HG02885 (cell line): Measurements from ENCODE around the gene EEFSEC.

ENCODE experiments used
- ATAC-seq: cut with Tn5 transposase; IDR thresholded peaks from one replicate; pipeline ENCODE4 v1.9.1; 2021; ENCODE audit warnings: mild to moderate bottlenecking; ENCODE audit not compliant: unreplicated experiment, poor library complexity

Gene EEFSEC

GRCh38 chr3:128418900-128419299 lies 265.6 kb downstream of the EEFSEC start:
- ATAC-seq, result no peak

GRCh38 chr3:128419311-128419710 lies 266.0 kb downstream of the EEFSEC start:
- no peak for ATAC-seq

- no peak for ATAC-seq
These were observed 267.0 kb downstream of the EEFSEC start for GRCh38 chr3:128420289-128420688.

GRCh38 chr3:128420720-128421438 lies 267.6 kb downstream of the EEFSEC start:
- no peak for ATAC-seq

GRCh38 chr3:128421439-128421836 lies 268.2 kb downstream of the EEFSEC start:
- no peak for ATAC-seq

GRCh38 chr3:128421966-128422365 lies 268.7 kb downstream of the EEFSEC start:
- ATAC-seq, result no peak

- ATAC-seq, result no peak
These were observed 269.7 kb downstream of the EEFSEC start for GRCh38 chr3:128422762-128423524.

GRCh38 chr3:128423525-128424147 lies 270.4 kb downstream of the EEFSEC start:
- no peak for ATAC-seq

GRCh38 chr3:128424508-128425069 lies 271.3 kb downstream of the EEFSEC start:
- no peak for ATAC-seq

- ATAC-seq, result no peak
These were observed 272.0 kb downstream of the EEFSEC start for GRCh38 chr3:128425142-128425845.

- no peak for ATAC-seq
These were observed 272.5 kb downstream of the EEFSEC start for GRCh38 chr3:128425846-128426127.

- ATAC-seq, result peak; percentile 83
These were observed 273.0 kb downstream of the EEFSEC start for GRCh38 chr3:128426128-128426921.

GRCh38 chr3:128427175-128427857 lies 274.0 kb downstream of the EEFSEC start:
- no peak for ATAC-seq

GRCh38 chr3:128427872-128428822 lies 274.9 kb downstream of the EEFSEC start:
- ATAC-seq, result no peak

GRCh38 chr3:128429275-128429674 lies 276.0 kb downstream of the EEFSEC start:
- ATAC-seq, result no peak

- no peak for ATAC-seq
These were observed 276.5 kb downstream of the EEFSEC start for GRCh38 chr3:128429751-128430150.

- no peak for ATAC-seq
These were observed 277.0 kb downstream of the EEFSEC start for GRCh38 chr3:128430301-128430700.

- ATAC-seq, result no peak
These were observed 277.4 kb downstream of the EEFSEC start for GRCh38 chr3:128430731-128431130.
